Nephron progenitor cell (in vitro differentiated cells): Measurements from ENCODE around the gene FRMD4B.
A peak's percentile ranks its signal among the peaks of the same experiment; 100 is the strongest.

Experiments used
- DNase-seq: peaks from one replicate; pipeline ENCODE4 v3.0.0; 2021
- H3K27ac Mint-ChIP-seq: 2 replicates; pipeline ENCODE4 v1.8.0; 2021; ENCODE audit warnings: mild to moderate bottlenecking, moderate library complexity, mixed read lengths
- H3K27me3 Mint-ChIP-seq: 2 replicates; pipeline ENCODE4 v1.8.0; 2021; ENCODE audit warnings: mild to moderate bottlenecking, low read depth, mixed read lengths; ENCODE audit not compliant: poor library complexity
- H3K36me3 Mint-ChIP-seq: 2 replicates; pipeline ENCODE4 v1.8.0; 2021; ENCODE audit warnings: low read depth, mixed read lengths
- H3K4me1 Mint-ChIP-seq: 2 replicates; pipeline ENCODE4 v1.8.0; 2021; ENCODE audit warnings: mixed read lengths
- H3K4me3 Mint-ChIP-seq: 2 replicates; pipeline ENCODE4 v1.8.0; 2021; ENCODE audit warnings: mild to moderate bottlenecking, moderate library complexity, mixed read lengths
- H3K9me3 Mint-ChIP-seq: 2 replicates; pipeline ENCODE4 v1.8.0; 2021; ENCODE audit warnings: mild to moderate bottlenecking, moderate library complexity, mixed read lengths
- CTCF ChIP-seq: fragments of 200-600 bp; sonication (generic); IDR thresholded peaks from 2 replicates; pipeline ENCODE4 v1.5.0; 2021; ENCODE audit warnings: antibody characterized with exemption

FRMD4B gene

DNA sequence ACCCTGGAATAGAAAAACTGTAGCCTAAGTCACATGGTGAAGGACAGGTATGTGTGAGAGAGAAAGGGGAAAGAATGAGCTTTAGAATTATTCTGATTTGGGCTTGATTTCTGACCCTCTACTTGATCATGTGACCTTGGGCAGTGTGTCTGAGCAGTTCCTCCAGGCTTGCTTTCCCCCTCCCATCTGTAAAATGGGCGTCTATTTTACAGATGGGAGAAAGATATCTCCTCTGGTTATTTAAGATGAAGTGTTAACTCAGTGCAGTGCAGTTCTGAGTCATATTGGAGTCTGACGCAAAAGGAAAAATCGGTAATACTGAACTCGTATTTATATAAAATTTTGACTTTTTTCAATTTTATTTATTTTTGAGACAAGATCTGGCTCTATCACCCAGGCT, 225.4 kb downstream of the FRMD4B start:
- H3K27me3 Mint-ChIP-seq, result no peaks in the 10 kb centered on the region
- DNase-seq, result no peak
- no peak overlapping the region for H3K4me3 Mint-ChIP-seq
- no peak for TF ChIP-seq CTCF
- peaks cover 14% of the 10 kb centered on the region for H3K4me1 Mint-ChIP-seq
- no peaks in the 10 kb centered on the region for H3K9me3 Mint-ChIP-seq
- H3K27ac Mint-ChIP-seq, result no peak overlapping the region
- no peaks in the 10 kb centered on the region for H3K36me3 Mint-ChIP-seq

GRCh38 chr3:69160107-69160506, 225.8 kb downstream of the FRMD4B start:
- H3K9me3 Mint-ChIP-seq, result no peaks in the 10 kb centered on the region
- H3K36me3 Mint-ChIP-seq, result no peaks in the 10 kb centered on the region
- no peak overlapping the region for H3K4me3 Mint-ChIP-seq
- H3K27ac Mint-ChIP-seq, result no peak overlapping the region
- H3K27me3 Mint-ChIP-seq, result peaks cover 4% of the 10 kb centered on the region
- peaks cover 14% of the 10 kb centered on the region for H3K4me1 Mint-ChIP-seq
- no peak for TF ChIP-seq CTCF
- no peak for DNase-seq

DNA sequence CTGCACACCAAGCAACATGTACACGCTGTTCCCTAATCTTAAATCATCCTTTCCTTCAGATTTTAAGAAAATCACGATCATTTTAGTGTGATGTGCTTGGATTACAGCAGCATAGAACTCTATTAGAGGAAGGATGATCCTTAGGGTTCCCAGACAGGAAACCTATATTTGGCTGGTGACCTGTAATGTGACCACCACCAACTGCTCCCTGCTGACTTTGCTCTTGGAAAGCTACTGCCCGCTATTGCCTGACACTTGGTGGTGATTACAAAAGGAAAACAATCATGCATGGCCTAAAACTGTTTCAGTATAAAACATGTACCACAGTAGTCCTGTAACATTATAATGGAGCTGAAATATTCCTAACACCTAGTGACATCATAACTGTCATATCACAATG, 236.3 kb downstream of the FRMD4B start:
- Mint-ChIP-seq H3K27ac (no peak overlapping the region), H3K9me3 (no peaks in the 10 kb centered on the region), H3K4me3 (no peak overlapping the region), H3K27me3 (peaks cover 5% of the 10 kb centered on the region), H3K4me1 (peaks cover 32% of the 10 kb centered on the region), H3K36me3 (no peaks in the 10 kb centered on the region)
- TF ChIP-seq CTCF, result no peak
- DNase-seq, result no peak

DNA sequence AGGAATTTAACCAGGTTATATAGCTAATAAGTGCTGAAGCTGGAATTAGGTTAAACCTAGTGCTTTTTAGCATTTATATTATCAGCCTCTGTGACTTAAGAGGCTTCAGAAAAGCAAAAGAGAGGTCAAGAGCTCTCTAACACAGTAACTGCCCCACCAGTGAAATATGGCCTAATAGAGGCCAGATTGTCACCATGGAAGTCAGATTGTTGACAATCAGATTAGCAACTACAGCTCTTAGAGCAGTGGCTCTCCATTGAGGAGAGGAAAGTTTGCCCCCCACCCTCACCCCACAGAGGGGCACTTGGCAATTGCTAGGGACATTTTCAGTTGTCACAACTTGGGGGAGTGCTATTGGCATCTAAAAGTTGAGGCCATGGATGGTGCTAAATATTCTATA, 240.2 kb downstream of the FRMD4B start:
- Mint-ChIP-seq H3K9me3 (no peaks in the 10 kb centered on the region), H3K36me3 (no peaks in the 10 kb centered on the region), H3K4me3 (no peak overlapping the region), H3K27me3 (no peaks in the 10 kb centered on the region), H3K4me1 (peaks cover 51% of the 10 kb centered on the region), H3K27ac (no peak overlapping the region)
- no peak for TF ChIP-seq CTCF
- no peak for DNase-seq

DNA sequence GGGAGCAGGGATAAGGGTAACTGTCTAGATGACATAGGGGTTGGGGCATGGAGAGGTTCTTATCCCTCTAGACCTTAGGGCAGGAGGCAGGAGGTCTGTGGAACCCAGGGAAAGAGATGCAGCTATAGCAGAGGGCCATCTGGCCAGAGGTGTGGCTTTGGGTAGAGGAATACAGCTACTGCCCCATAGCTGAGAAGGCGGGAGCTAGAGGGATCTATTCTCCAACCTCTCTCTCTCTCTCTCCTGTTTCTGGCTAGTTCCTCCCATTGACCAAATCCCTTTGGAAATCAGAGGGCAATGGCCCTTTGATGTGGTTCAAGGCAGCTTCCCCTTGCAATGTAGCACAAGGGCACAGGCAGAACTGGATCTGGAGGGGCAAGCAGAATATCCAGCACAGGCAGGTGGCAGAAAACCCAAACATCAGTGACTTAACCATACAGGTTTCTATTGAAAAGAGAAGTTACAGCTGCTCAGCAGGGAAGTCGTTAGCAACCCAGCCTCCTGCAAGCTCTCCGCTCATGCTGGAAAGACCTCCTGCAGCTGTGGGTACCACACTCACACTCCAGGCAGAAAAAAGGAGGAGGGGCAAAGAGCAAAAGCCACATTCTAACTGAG, 241.2 kb downstream of the FRMD4B start:
- Mint-ChIP-seq H3K9me3 (no peaks in the 10 kb centered on the region), H3K4me3 (peak overlapping the region; percentile 44), H3K27ac (peak overlapping the region; percentile 94), H3K4me1 (peaks cover 51% of the 10 kb centered on the region), H3K27me3 (no peaks in the 10 kb centered on the region), H3K36me3 (no peaks in the 10 kb centered on the region)
- no peak for DNase-seq
- TF ChIP-seq CTCF, result no peak

DNA sequence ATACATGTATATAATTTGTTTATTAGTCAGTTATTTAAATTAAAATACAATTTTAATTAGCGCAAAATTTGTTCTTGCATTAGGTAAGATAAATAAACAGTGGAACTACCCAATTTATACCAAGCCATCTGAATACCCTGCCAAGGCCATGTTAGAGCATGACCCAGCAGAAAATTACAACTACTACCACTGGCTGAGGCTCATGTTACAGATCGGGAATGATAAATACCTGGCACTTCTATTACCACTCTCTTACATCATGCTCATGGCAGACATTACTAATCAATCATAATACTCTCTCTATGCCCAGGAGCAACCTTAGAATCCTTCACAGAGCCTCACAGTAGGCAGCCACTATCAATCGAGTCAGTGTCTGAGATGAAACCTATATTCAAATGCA, 242.3 kb downstream of the FRMD4B start:
- Mint-ChIP-seq H3K4me3 (no peak overlapping the region), H3K4me1 (peaks cover 52% of the 10 kb centered on the region), H3K27ac (no peak overlapping the region), H3K27me3 (no peaks in the 10 kb centered on the region), H3K9me3 (no peaks in the 10 kb centered on the region), H3K36me3 (no peaks in the 10 kb centered on the region)
- no peak for DNase-seq
- no peak for TF ChIP-seq CTCF
